Loucy (cell line): ENCODE measurements around the gene EPB41L5.

Experiments used
- EZH2phosphoT487 ChIP-seq: fragments of 200-600 bp; IDR thresholded peaks from 2 replicates; pipeline ENCODE4 v1.6.1; 2018; ENCODE audit warnings: antibody characterized with exemption, mild to moderate bottlenecking, moderate library complexity, borderline replicate concordance
- TF ChIP-seq, protein P1 (sequence below): fragments of 200-600 bp; sonication (generic); conservative IDR thresholded peaks from 2 replicates; pipeline ENCODE4 v1.5.1; 2014; ENCODE audit warnings: mild to moderate bottlenecking, antibody characterized with exemption, low read length

DNA sequence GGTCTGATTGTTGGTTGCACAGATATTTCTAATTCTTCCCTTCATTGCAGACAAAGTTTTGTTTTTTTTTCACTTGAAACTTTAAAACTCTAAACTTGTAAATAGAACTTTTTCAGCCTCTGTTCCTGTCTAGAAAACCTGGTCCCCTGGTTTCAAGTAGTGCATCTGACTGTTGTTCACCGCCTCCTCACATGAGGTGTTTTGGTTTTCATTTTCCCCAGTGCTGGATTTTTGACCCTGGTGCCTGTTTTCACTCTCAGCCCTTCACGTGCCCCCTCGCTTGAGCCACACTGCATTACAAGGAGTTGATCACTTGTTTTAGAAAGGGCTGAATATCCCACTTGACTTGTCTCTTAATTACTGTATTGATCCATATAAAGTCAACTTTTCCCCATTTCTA, 110.2 kb downstream of the EPB41L5 start:
- no peak for TF ChIP-seq EZH2phosphoT487
- TF ChIP-seq, protein P1, sequence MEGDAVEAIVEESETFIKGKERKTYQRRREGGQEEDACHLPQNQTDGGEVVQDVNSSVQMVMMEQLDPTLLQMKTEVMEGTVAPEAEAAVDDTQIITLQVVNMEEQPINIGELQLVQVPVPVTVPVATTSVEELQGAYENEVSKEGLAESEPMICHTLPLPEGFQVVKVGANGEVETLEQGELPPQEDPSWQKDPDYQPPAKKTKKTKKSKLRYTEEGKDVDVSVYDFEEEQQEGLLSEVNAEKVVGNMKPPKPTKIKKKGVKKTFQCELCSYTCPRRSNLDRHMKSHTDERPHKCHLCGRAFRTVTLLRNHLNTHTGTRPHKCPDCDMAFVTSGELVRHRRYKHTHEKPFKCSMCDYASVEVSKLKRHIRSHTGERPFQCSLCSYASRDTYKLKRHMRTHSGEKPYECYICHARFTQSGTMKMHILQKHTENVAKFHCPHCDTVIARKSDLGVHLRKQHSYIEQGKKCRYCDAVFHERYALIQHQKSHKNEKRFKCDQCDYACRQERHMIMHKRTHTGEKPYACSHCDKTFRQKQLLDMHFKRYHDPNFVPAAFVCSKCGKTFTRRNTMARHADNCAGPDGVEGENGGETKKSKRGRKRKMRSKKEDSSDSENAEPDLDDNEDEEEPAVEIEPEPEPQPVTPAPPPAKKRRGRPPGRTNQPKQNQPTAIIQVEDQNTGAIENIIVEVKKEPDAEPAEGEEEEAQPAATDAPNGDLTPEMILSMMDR: no peak
